Left kidney (tissue), 2 donors: ENCODE measurements around the gene ZNF334. TPM values are rescaled to one million over a fixed set of nuclear protein-coding genes. Genes with fewer than 3 reads are reported as not detected.

Experiments
- DNase-seq: peaks from one replicate; pipeline ENCODE4 v3.0.0-alpha.2; 2013
- polyA plus RNA-seq: library from polyadenylated mRNA; unstranded; fragments of 120-200 nt; gene quantifications from one replicate; pipeline ENCODE4 v1.2.1, GENCODE V29; 2013; ENCODE audit not compliant: insufficient read length

ZNF334 gene
- polyA plus RNA-seq, 1 donor, result 56.4 TPM

- DNase-seq, result no peak
These were observed 25.7 kb downstream of the ZNF334 start for GRCh38 chr20:46487628-46488027.

- no peak for DNase-seq
These were observed 27.9 kb downstream of the ZNF334 start for GRCh38 chr20:46485431-46485830.

- DNase-seq, result no peak
These were observed 28.4 kb downstream of the ZNF334 start for GRCh38 chr20:46484954-46485353.

GRCh38 chr20:46483879-46484278 lies 29.5 kb downstream of the ZNF334 start:
- no peak for DNase-seq

GRCh38 chr20:46482864-46483263 lies 30.5 kb downstream of the ZNF334 start:
- no peak for DNase-seq

GRCh38 chr20:46477640-46478039 lies 35.7 kb downstream of the ZNF334 start:
- DNase-seq, result no peak

GRCh38 chr20:46477225-46477624 lies 36.1 kb downstream of the ZNF334 start:
- DNase-seq, result no peak

- DNase-seq, result no peak
These were observed 44.9 kb downstream of the ZNF334 start for GRCh38 chr20:46468508-46468907.

GRCh38 chr20:46464451-46464850 lies 48.9 kb downstream of the ZNF334 start:
- DNase-seq, result no peak

GRCh38 chr20:46463852-46464251 lies 49.5 kb downstream of the ZNF334 start:
- DNase-seq, result no peak

GRCh38 chr20:46461808-46462207 lies 51.6 kb downstream of the ZNF334 start:
- DNase-seq, result no peak

- peak; percentile 76 for DNase-seq
These were observed 54.3 kb downstream of the ZNF334 start for GRCh38 chr20:46458866-46459750.

GRCh38 chr20:46456255-46457028 lies 56.9 kb downstream of the ZNF334 start:
- no peak for DNase-seq

- no peak for DNase-seq
These were observed 57.6 kb downstream of the ZNF334 start for GRCh38 chr20:46455729-46456128.

Other genes with a start within 250 kb of the ZNF334 start
- not detected for gene CDH22, start 205.1 kb downstream of the ZNF334 start, polyA plus RNA-seq
- gene ELMO2, start 106.9 kb downstream of the ZNF334 start, polyA plus RNA-seq, result 74.5 TPM
- not detected for gene OCSTAMP, start 37.1 kb upstream of the ZNF334 start, polyA plus RNA-seq
- gene SLC13A3, start 137.9 kb upstream of the ZNF334 start, polyA plus RNA-seq, result 19.3 TPM
- gene TP53RK, start 175.9 kb upstream of the ZNF334 start, polyA plus RNA-seq, result 17.4 TPM
- gene SLC2A10, start 196.1 kb upstream of the ZNF334 start, polyA plus RNA-seq, result 16.6 TPM